Nucleus accumbens (tissue), 56 donors: ENCODE data around the gene EFCAB8.
"Not testable (repeated sequence)": the region's sequence is repeated elsewhere in the genome, so short reads cannot be mapped to it uniquely, and the experiment has no call there.

Source experiments
- DNase-seq, 56 donors: peaks; one replicate each; lab custom pipeline; 2025; lab: John Stamatoyannopoulos, UW

EFCAB8 gene

DNA sequence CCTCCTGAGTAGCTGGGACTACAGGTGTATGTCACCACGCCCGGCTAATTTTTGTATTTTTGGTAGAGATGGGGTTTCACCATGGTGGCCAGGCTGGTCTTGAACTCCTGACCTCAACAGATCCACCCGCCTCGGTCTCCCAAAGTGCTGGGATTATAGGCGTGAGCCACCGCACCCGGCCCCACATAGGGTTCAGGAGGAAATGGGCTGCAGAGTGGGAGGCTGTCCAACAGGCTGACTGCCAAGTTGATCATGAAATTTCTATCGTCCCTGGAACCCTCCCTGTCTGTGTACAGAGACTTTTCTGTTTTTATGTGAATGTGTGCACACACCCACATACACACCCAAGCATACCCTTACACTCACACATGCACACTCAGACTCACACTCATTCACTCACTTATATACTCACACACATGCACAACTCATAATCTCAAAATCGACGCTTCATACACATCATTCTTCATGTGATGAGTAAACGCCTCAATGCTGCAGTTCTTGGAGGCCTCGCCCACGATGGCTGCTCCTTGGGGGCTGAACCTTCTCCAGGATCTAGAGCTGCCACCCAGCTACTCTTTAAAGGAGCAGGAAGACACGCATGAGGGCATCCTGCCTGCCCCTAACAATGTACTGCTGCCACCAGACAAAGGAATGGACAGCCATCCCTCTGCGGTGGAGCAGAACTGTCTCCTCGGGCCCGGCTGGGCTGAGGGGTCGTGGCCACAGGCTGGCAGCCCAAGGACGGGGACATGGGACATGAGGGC, 109.9 kb downstream of the EFCAB8 start:
- DNase-seq = peak in 4 of 56 donors; percentile 16 to 39 (median 18)

DNA sequence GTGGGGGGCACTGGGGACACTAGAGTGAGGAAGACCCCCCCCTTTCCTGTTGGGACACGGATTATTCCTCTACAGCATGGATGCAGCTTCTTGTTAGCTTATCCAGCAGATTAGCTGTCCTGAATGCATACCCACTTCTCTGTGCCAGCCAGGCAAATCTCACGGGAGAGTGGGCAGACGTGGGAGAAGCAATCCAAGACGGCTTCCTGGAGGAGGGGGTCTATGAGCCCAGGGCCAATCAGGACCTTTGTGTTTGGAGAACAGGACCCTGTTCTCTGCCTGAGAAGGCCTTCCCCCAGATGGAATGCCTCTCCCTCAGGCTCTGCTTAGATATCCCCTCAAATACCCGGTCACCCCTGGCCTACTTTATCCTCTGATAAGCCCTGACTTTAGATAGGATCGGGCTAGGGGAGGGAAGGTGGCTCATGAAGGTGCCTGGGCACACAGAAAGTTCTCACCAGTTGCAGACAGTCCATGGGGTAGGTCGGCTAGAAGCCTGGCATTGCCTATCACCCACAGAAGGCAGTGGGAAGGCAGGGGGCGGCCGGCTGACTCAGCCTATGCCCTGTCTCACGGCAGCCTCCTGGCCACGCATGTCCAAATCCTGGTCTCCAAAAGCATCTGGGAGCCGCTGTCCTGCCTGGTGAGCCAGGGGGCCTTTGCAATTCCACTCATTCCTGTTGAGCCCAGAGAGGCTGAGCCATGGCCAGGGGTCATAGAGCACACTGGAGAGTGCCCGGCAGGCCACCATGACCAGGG, 110.8 kb downstream of the EFCAB8 start:
- DNase-seq = no peak

DNA sequence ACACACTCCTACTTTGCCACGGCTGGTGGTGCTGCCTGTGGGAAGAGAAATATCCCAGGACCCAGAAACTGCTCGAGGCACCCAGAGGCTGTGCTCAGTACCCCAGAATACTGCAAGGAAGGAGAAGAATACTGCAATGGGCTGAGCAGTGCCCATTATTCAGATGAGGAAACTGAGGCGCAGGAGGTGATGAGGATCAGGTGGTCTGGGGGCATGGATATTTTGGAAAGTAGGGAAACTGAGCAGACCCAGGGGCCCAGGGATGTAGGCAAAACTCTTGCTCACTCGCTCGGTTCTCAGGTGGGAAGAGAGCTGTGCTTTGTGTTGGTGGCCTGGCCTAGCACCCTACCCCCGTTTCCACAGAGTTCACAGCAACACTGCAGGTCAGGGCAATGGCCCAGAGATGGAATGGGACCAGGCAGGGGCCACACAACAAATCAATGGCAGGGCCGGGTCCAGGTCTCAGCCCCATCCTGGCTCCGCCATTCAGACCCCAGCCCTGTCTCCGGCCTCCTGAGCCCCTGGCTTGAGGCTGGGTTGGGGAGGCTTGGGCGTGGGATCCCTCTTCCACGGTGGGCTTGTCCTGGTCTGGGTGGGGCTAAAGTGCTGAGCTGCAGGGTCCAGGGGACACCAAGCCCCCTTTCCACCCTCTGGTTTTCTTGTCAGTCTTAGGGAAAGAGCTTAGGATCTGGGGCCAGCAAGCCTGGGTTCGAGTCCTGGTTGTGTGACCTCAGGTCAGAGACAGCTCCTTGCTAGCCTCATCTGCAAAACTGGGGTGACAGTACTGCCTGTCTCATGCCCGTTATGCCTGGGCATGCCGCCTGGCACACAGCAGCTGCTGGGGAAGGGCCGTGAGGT, 111.6 kb downstream of the EFCAB8 start:
- no peak for DNase-seq

DNA sequence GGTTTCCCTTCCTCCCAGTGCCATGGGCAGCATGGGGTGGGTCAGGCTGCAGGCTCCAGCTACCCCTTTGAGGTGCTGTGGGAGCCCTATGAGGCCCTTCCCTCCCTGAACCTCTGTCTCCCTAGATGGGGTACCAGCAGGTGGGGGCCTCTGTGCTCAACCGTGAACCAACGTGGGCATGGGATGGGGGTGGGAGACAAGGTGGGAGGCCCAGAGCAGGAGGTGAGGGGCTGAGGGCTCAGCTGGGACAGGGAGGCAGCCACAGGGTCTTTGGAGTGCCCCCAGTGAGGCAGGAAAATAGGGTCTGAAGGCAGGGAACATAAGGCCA, 112.2 kb downstream of the EFCAB8 start:
- no peak for DNase-seq

DNA sequence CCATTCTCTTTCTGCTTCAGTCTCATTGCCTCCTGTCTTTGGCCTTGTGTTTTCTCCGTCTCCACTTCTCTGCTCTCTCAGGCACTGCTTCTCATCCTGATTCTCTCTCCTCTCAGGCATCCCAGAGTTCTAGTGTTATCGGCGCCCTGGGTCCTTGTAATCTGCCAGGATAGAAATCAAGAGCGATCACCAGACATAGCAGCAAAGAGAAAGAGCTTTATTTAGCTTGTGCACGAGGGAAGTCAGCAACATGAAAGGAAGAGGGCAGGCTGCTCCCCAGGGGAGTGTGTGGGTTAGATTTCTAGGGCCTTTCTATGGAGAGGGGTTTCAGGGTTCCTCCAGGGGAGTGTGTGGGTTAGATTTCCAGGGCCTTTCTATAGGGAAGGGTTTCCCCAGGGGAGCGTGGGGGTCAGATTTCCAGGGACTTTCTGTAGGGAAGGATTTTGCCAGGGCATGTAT, 113.0 kb downstream of the EFCAB8 start:
- DNase-seq = peak in 2 of 56 donors; percentile 12 to 19

DNA sequence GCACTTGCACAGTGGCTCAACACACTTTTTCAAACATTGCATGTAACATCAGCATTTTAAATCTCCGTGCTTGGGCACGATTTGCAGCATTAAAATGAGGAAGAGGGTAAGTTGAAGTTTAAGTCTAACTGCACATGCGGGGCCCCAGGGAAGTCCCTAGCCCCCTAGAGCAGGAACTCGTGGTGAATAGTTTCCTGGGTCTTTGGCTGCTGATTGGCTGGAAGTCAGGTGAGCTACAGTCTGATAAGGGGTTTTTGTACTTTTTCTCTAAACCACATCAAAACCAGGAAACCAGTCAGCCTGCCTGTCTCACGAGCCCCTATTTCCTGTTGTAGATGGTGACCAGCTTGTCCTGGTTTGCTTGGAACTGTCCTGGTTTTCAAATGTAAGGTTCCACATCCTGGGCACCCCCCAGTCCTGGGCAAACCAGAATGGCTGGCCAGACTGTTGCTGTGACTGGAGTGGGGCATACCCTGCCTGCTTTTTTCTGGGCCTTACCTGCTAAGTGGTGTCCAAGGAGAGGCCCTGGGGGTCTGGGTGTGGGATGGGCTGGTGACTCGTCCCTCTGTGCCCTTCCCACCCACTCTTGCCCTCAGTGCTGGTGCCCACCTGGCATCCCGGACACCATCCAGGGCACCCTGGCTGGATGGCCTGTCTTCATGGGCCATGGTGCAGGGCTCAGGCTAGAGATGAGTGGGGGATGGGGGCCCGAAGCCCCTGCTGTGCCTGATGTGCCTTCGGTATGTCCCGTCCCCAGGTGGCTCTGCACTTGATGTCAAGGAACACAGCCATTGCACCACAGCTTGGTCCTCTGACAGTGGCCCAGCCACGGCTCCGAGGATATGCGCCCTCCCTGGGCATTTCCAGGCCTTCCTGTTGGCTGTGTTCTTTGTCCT, 113.7 kb downstream of the EFCAB8 start:
- no peak for DNase-seq

DNA sequence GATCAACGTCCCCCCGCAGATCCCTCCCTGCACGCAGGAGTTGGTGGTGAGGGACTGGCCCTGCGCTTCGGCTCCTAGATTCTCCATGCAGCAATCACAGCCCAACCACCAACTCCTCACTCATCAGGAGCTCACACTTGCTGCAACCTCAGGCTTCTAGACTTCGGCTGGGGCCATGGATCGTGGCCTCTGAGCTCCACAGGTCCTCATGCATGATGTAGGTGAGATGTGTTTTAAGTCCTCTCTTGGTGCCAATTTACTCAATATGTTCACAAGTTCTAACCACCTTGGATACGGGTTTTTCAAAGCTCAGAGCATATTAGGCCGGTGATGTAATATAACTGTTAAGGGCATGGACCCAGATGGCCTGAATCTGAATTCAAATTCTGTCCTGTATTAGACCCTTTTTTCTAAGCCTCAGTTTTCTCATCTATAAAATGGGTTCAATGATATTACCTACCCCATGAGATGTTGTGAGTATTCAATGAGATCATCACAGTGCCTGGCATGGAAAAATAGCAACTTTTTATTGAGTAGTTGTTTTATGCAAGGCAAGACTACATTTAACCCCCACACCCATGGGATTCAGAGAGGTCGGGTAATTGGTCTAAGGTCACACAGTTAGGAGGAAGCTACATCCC, 114.5 kb downstream of the EFCAB8 start:
- DNase-seq = no peak

DNA sequence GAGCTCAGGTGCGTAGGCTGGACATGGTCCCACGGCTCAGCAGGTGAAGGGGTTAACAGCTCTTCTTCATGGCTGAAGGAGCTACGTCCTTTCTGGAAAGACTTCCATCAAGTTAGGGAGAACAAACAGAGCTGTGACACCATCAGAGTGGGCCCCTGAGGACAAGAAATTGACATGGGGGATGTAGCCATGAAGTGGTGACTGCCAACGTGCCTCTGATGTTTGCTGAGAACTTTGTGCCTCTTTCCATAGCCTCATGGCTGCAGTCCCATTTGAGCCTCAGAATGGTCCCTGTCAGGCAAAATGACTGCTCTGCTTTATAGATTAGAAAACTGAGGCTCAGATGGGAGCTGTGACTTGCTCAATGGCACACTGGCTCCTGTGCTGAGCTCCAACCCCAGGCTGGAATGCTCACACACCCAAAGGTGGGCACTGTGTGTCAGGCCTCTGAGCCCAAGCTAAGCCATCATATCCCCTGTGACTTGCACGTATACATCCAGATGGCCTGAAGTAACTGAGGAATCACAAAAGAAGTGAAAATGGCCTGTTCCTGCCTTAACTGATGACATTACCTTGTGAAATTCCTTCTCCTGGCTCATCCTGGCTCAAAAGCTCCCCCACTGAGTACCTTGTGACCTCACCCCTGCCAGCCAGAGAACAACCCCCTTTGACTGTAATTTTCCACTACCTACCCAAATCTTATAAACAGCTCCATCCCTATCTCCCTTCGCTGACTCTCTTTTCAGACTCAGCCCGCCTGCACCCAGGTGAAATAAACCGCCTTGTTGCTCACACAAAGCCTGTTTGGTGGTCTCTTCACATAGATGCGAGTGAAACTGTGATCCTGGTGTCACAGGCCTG, 115.7 kb downstream of the EFCAB8 start:
- not testable (repeated sequence) for DNase-seq

DNA sequence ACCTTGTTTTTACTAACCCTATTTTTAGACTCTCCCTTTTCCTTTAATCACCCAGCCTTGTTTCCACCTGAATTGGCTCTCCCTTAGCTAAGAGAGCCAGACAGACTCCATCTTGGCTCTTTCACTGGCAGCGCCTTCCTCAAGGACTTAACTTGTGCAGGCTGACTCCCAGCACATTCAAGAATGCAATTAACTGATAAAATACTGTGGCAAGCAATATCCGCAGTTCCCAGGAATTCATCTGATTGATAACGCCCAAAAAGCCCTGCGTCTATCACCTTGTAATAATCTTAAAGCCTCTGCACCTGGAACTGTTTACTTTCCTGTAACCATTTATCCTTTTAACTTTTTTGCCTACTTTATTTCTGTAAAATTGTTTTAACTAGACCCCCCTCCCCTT, 116.4 kb downstream of the EFCAB8 start:
- DNase-seq = not testable (repeated sequence)

DNA sequence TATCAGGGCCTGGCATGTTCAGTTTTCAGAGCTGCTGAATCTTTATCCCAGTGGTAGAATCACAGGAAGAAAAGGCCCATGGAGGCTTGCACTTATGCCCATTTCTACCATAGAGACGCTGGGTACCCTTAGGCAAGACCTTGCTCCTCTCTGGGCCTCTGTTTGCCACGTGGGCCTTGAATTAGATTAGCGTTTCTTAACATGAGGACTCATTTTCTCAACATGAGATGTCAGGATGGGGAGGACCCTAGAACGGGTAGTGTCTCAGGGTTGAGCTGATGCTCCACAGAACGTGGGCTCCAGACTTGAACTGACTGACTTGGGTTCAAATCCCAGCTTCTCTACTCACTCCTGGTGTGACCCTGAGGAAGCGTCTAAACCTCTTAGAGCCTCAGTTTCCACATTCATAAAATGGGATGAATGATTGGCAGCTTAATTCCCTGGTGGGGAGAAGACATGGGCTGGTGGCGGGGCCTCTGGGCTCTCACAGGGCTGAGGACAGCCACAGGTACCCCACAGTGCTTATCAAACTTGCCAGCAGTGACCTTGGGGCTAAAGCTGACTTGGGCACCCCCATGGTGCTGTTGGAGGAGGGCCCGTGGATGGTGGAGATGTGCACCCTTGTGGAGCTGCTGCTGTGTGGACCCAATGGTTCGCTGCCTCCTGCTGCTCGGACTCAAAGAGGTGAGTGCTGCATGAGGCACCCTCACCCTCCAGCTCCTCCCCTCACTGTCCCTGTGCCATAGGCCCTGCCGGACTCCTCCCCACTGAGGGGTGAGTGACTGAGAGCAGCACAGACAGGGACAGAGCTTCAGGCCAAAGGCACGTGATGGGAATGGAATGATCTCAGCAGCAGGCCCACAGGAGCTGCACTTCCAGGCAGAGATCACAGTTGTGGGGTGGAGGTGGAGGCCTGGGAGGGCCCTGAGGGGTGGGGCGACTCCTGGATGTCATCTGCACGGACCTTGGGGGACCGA, 117.3 kb downstream of the EFCAB8 start:
- DNase-seq = peak in 2 of 56 donors; percentile 23 to 25

DNA sequence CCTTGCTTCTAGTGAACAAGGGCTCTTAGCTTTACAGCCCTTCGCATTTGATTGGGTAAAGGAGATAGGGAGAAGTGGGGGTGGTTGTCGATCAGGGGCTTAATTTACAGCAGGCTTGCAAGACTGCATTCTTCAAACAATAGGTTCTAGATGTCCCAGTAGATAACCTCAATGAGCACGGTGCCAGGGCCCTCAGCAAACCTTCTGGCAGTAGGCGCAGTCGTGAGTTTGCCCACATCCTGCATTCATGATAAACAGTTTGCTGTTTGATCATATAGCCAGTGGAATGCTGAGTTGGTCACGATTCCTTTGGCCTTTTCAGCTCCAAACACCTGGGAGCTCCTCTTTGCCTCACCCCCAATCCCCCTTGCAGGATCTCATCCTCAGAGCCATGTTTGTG, 118.0 kb downstream of the EFCAB8 start:
- DNase-seq = no peak

DNA sequence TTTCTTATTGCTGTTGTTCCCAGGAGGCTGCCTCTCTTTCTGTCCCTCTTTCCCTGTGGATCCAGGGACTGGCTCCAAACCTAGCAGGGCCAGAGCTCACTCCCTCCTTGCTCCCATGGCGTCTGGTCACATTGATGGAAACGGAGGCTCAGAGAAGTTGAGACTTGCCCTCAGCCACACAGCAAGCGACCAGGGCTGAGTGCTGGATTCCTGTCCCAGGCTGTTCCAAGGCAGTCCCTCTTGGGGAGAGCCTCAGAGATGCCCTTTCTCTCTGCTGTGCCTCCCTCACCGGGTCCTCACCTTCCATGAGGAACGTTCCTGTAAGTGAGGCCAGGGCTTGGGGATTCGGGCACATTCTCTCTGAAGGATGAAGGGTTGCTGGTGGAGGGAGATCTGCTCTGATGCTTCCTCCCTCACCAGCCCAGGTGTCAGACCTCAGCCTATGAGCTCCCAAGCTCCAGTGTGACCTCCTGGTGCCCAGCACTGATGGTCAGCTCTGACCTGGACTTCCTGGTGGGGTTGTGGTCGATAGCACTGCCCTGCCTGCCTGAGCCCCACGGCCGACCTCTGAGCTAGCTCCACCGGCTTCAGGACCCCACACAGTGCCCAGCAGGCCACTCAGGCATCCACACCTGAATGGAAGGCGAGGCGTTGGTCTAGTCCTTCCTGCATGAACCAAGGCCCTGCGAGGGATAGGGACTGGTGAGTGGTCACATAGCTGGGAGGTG, 118.7 kb downstream of the EFCAB8 start:
- DNase-seq = no peak

DNA sequence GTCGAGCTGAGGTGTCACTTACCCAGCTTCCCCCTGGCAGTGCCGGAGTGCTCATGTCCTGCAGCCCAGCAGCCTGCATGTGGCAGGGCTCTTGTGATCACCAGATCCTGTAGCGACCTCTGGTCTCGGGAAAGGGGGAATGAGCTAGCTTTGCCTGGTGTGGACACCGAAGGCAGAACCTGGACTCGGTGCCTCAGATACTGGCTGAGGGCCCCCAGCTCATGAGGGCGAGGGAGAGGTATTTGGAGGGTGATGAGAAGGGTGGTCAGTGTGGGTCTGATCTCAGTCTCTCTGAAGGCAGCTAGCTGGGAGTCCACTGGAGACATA, 119.2 kb downstream of the EFCAB8 start:
- no peak for DNase-seq

DNA sequence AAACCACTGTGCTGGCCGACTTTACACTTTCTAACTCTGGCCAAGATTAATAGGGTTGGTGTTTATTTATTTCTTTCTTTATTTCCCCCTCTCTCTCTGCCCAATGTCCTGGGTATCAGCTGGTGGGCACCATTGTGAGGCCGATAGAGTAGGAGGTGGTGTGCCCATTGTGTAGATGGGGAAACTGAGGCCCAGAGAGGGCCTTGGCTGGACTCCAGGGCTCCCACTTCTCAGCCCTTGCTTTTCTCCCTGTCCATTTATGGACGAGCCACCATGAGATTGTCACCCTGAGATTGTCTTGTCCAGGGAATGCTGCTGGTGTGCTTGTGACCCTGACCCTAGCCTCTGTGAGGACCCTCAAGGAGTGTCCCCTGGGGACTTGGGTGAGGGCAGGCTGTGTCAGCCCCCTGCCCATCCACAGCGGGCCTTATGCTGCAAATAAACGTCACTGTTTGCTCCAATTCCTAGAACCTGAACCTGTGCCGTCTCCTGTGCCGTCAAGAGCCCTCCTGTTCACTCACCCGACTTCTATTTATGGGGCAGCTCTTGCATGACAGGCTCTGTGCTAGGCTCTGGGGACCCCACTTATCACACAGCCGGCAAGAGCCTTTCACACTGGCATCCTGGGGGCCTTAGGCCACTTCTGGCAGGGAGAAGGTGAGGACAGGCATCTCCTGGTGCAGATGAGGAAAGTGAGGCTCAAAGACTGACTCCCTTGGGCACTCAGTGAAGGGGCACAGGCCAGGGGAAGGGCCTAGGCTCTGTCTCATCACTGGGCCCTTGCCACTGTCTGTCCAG, 120.7 kb downstream of the EFCAB8 start:
- DNase-seq = peak in 2 of 56 donors; percentile 41 to 59

DNA sequence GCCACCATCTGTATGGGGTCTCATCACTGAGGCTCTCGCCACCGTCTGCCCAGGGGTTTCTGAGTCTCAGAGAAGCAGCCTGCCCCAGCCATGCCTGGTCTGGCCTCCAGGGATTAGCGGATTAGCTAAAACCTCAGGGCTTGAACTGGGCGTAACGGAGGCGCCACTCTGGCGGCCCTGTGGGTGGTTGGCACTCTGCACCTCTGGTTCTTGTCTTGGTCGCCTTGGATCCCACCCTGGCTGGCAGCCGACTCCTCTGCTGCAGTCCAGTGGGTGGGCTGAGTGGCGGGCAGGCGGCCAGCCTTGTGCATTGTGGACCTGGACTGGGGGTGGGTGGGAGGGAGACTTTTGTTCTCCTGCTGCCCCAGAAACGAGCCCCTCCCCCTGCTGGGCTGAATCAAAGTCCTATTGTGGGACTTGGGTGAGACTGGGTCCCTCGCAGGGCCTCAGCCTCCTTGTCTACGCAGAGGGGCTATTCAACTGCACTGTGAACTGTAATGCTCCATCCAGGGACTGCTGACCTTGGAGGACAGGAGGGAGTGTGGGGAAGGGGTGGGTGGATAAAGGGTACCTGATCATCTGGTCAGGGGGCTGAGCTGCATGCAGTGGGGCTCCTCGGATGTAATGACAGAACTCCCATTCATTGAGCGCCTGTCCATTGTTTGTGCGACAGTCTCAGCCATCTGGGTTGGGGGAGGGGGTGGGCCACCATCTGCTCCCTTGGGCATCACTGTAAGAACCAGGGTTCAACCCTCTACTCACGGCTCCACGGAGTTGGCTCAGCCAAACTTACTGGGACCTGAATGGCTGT, 121.6 kb downstream of the EFCAB8 start:
- peak in 54 of 56 donors; percentile 53 to 96 (median 85) for DNase-seq
